Suprapubic skin (tissue), 3 donors: ENCODE measurements around the gene BOK.

Source experiments
- CTCF ChIP-seq, 2 donors: fragments of 200-600 bp in 1 of 2; fragments of 450-650 bp in 1 of 2; sonication (generic) in 1 of 2; IDR thresholded peaks; one replicate each; pipeline ENCODE4 v1.5.1; 2016 to 2019; ENCODE audit warnings: antibody characterized with exemption in 2 of 2, mild to moderate bottlenecking in 1 of 2, moderate library complexity in 1 of 2
- EP300 ChIP-seq: sonication (generic); formaldehyde crosslinking; IDR thresholded peaks from one replicate; pipeline ENCODE4 v1.6.1; 2017; ENCODE audit warnings: antibody characterized with exemption
- POLR2A ChIP-seq, 2 donors: fragments of 450-650 bp; IDR thresholded peaks; one replicate each; pipeline ENCODE4 v1.6.1; 2017; ENCODE audit warnings: antibody characterized with exemption in 2 of 2, mild to moderate bottlenecking in 2 of 2, moderate library complexity in 2 of 2

GRCh38 chr2:241532168-241532567 is 26.4 kb upstream of the BOK start:
- TF ChIP-seq CTCF (IDR thresholded peaks at IDR 0.05) = no peak
- TF ChIP-seq EP300 = no peak
- TF ChIP-seq POLR2A (IDR thresholded peaks at IDR 0.05) = no peak
